Ascending aorta (tissue), 2 donors: ENCODE data around the gene ZDHHC17. TPM values are rescaled to one million over a fixed set of nuclear protein-coding genes. Genes with fewer than 3 reads are reported as not detected.
"Not testable (repeated sequence)": the region's sequence is repeated elsewhere in the genome, so short reads cannot be mapped to it uniquely, and the experiment has no call there.

Source experiments
- DNase-seq, 2 donors: peaks; one replicate each; pipeline ENCODE4 v3.0.0-alpha.2; 2019; ENCODE audit warnings: low spot score in 2 of 2
- H3K27ac ChIP-seq, 2 donors: fragments of 200-600 bp; sonication (generic); one replicate each; pipeline ENCODE4 v1.5.1; 2016 to 2017; ENCODE audit warnings: mild to moderate bottlenecking in 1 of 2
- H3K27me3 ChIP-seq: fragments of 200-600 bp; sonication (generic); one replicate; pipeline ENCODE4 v1.5.1; 2017
- H3K36me3 ChIP-seq, 2 donors: fragments of 200-600 bp; sonication (generic); one replicate each; pipeline ENCODE4 v1.5.1; 2016
- H3K4me1 ChIP-seq, 2 donors: fragments of 200-600 bp; sonication (generic); one replicate each; pipeline ENCODE4 v1.5.1; 2016 to 2017; ENCODE audit warnings: mild to moderate bottlenecking in 1 of 2
- H3K4me3 ChIP-seq, 2 donors: fragments of 200-600 bp; sonication (generic); one replicate each; pipeline ENCODE4 v1.5.1; 2016 to 2017; ENCODE audit warnings: mild to moderate bottlenecking in 1 of 2
- H3K9me3 ChIP-seq, 2 donors: fragments of 200-600 bp; sonication (generic); one replicate each; pipeline ENCODE4 v1.5.1; 2016
- CTCF ChIP-seq, 3 experiments: fragments of 200-600 bp in 2 of 3; fragments of 450-650 bp in 1 of 3; sonication (generic) in 2 of 3; IDR thresholded peaks; one replicate each; pipeline ENCODE4 v1.5.1; 2016 to 2019; ENCODE audit warnings: antibody characterized with exemption in 3 of 3, mild to moderate bottlenecking in 1 of 3, moderate library complexity in 1 of 3
- intact Hi-C: fragments of 100-400 bp; cut with DNase I; formaldehyde crosslinking; loops from one replicate; pipeline ENCODE4 v1.15.1; 2023
- total RNA-seq: library from RNA; depleted of rRNA; stranded (reverse); fragments of >200 nt; gene quantifications from one replicate; pipeline ENCODE4 v1.1.0, GENCODE V29; 2016

The ZDHHC17 gene
- total RNA-seq, 1 donor from 2014 or later, result 24.3 TPM

GRCh38 chr12:76768576-76768975 is 4.7 kb downstream of the ZDHHC17 start:
- intact Hi-C loops, result loop anchor here (10.0 kb wide), 2 partner anchors 314 to 1434 kb away; partner anchors contain the start of genes CAPS2 and GLIPR1L1
- H3K27me3 ChIP-seq, result no peaks in the 10 kb centered on the region
- no peak for TF ChIP-seq CTCF (IDR thresholded peaks at IDR 0.05)
- H3K36me3 ChIP-seq, result no peaks in the 10 kb centered on the region
- DNase-seq, result no peak
- no peak overlapping the region for H3K27ac ChIP-seq
- H3K4me3 ChIP-seq, result no peak overlapping the region
- H3K9me3 ChIP-seq, result no peaks in the 10 kb centered on the region
- no peaks in the 10 kb centered on the region for H3K4me1 ChIP-seq

DNA sequence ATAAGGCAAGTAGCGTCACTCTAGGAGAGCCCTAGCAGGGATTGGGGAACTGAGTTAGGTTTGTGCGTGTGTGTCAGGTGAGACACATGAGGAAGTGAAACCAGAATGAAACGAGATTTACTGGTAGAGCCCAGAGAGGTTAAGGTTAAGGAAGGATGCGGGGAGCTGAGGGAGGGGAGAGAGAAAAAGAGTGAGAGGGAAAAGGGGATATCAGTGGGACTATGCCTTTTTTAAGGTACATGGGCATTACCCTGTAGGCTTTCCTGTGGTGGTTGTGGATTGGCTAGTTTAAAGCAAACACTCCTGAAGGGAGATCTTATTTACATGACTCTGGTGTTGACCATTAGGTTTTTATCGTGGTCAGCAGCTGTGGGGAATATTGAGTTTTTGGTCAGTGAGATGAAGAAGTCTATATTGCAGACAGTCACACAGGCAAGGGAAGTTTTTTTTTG is 13.9 kb downstream of the ZDHHC17 start:
- peaks cover 0 to 6% of the 10 kb centered on the region in 2 donors for H3K4me1 ChIP-seq
- DNase-seq, result no peak
- TF ChIP-seq CTCF (IDR thresholded peaks at IDR 0.05), result no peak

GRCh38 chr12:76778364-76778763 is 14.4 kb downstream of the ZDHHC17 start:
- no peak for TF ChIP-seq CTCF (IDR thresholded peaks at IDR 0.05)
- Histone ChIP-seq H3K36me3 (no peaks in the 10 kb centered on the region), H3K9me3 (no peaks in the 10 kb centered on the region), H3K4me3 (no peak overlapping the region), H3K27me3 (no peaks in the 10 kb centered on the region), H3K4me1 (peaks cover 0 to 6% of the 10 kb centered on the region in 2 donors), H3K27ac (no peak overlapping the region)
- intact Hi-C loops, result no loop called here
- DNase-seq, result no peak

More for the DNA sequence above, 13.9 kb downstream of the ZDHHC17 start:
- Histone ChIP-seq H3K9me3 (no peaks in the 10 kb centered on the region), H3K4me3 (no peak overlapping the region), H3K27ac (no peak overlapping the region), H3K27me3 (no peaks in the 10 kb centered on the region), H3K36me3 (no peaks in the 10 kb centered on the region)
- intact Hi-C loops, result no loop called here

DNA sequence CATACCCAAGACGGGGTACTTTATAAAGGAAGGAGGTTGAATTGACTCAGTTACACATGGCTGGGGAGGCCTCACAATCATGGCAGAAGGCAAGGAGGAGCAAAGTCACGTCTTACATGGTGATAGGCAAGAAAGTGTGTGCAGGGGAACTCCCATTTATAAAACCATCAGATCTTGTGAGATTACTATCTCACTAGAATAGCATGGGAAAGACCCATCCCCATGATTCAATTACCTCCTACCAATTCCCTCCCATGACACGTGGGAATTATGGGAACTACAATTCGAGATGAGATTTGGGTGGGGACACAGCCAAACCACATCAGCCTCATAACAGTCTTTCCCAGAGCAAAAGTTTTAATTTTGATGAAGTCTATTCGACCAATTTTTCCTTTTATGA is 15.4 kb downstream of the ZDHHC17 start:
- H3K4me3 ChIP-seq, DNase-seq, H3K27me3 ChIP-seq, H3K27ac ChIP-seq, H3K9me3 ChIP-seq, intact Hi-C loops, H3K4me1 ChIP-seq, H3K36me3 ChIP-seq: not testable (repeated sequence)

- intact Hi-C loops, result no loop called here
- Histone ChIP-seq H3K9me3 (no peaks in the 10 kb centered on the region), H3K27ac (no peak overlapping the region), H3K4me1 (peaks cover 0 to 10% of the 10 kb centered on the region in 2 donors), H3K4me3 (no peak overlapping the region), H3K36me3 (no peaks in the 10 kb centered on the region), H3K27me3 (no peaks in the 10 kb centered on the region)
- no peak for DNase-seq
- TF ChIP-seq CTCF (IDR thresholded peaks at IDR 0.05), result no peak
Observed at GRCh38 chr12:76781321-76781720, 17.4 kb downstream of the ZDHHC17 start.

- Histone ChIP-seq H3K27ac (peak overlapping the region in 1 of 2 donors; percentile 27), H3K4me3 (no peak overlapping the region), H3K9me3 (no peaks in the 10 kb centered on the region), H3K4me1 (peaks cover 0 to 10% of the 10 kb centered on the region in 2 donors), H3K27me3 (no peaks in the 10 kb centered on the region), H3K36me3 (no peaks in the 10 kb centered on the region)
- intact Hi-C loops, result no loop called here
- no peak for TF ChIP-seq CTCF (IDR thresholded peaks at IDR 0.05)
- no peak for DNase-seq
Observed at GRCh38 chr12:76782526-76782925, 18.6 kb downstream of the ZDHHC17 start.
